IMR-90 (cell line): ENCODE data around the gene MLLT3. TPM values are rescaled to one million over a fixed set of nuclear protein-coding genes. Genes with fewer than 3 reads are reported as not detected.

Experiments used
- ATAC-seq: fragments of 200-7000 bp; cut with Tn5 transposase; 2 replicates; pipeline ENCODE4 v1.9.1; 2020; ENCODE audit warnings: low read depth, mild to moderate bottlenecking, moderate library complexity
- BruUV-seq: library from RNA; stranded (reverse); fragments of 400-500 nt; replicated peaks from 2 replicates; lab custom pipeline; 2021; lab: Mats Ljungman, UMichigan
- CTCF ChIA-PET: fragments of 300-600 bp; formaldehyde crosslinking; extraction: SDS; loops from one replicate; lab custom pipeline; 2021; ENCODE audit warnings: antibody characterized with exemption; lab: Yijun Ruan, JAX
- POLR2A ChIA-PET: fragments of 300-600 bp; sonication (Branson Sonifier 250); formaldehyde crosslinking; loops from one replicate; lab custom pipeline; 2022; ENCODE audit warnings: antibody characterized with exemption; ENCODE audit not compliant: unreplicated experiment; lab: Charles Lee
- DNase-seq: peaks from one replicate; pipeline ENCODE4 v3.0.0; 2013
- H2AFZ ChIP-seq: replicated peaks from 2 replicates; pipeline ENCODE3; 2013; ENCODE audit warnings: low read length, mild to moderate bottlenecking; ENCODE audit not compliant: poor library complexity
- H2AK5ac ChIP-seq: 2 replicates; pipeline ENCODE4 v1.6.1; 2013; ENCODE audit warnings: low read depth, low read length, inconsistent platforms
- H2AK9ac ChIP-seq: replicated peaks from 2 replicates; pipeline ENCODE3; 2013; ENCODE audit warnings: mild to moderate bottlenecking, low read depth, low read length, moderate library complexity; ENCODE audit not compliant: poor library complexity
- H2BK120ac ChIP-seq: 2 replicates; pipeline ENCODE4 v1.6.1; 2013; ENCODE audit warnings: low read depth, low read length, inconsistent platforms
- H2BK15ac ChIP-seq: 3 replicates; pipeline ENCODE4 v1.6.1; 2013; ENCODE audit warnings: low read depth, low read length, inconsistent platforms
- H2BK20ac ChIP-seq: 2 replicates; pipeline ENCODE4 v1.6.1; 2013; ENCODE audit warnings: low read depth, mild to moderate bottlenecking, inconsistent platforms, low read length, moderate library complexity
- H2BK5ac ChIP-seq: 2 replicates; pipeline ENCODE4 v1.6.1; 2013; ENCODE audit warnings: mild to moderate bottlenecking, low read depth, low read length, inconsistent platforms; ENCODE audit not compliant: poor library complexity, severe bottlenecking
- H3K14ac ChIP-seq: replicated peaks from 2 replicates; pipeline ENCODE4 v1.6.1; 2013; ENCODE audit warnings: low read depth, low read length, inconsistent platforms
- H3K18ac ChIP-seq: 2 replicates; pipeline ENCODE4 v1.6.1; 2013; ENCODE audit warnings: low read depth, low read length, control low read depth
- H3K23ac ChIP-seq: 2 replicates; pipeline ENCODE4 v1.6.1; 2013; ENCODE audit warnings: low read depth, low read length, inconsistent platforms
- H3K27ac ChIP-seq: 2 replicates; pipeline ENCODE4 v1.5.1; 2013; ENCODE audit warnings: mild to moderate bottlenecking, control low read depth, low read length; ENCODE audit not compliant: insufficient read depth
- H3K27me3 ChIP-seq: 2 replicates; pipeline ENCODE4 v1.6.1; 2013; ENCODE audit warnings: low read length; ENCODE audit not compliant: control insufficient read depth, insufficient read depth
- H3K36me3 ChIP-seq: 2 replicates; pipeline ENCODE4 v1.6.1; 2013; ENCODE audit warnings: low read length, mixed read lengths; ENCODE audit not compliant: control insufficient read depth, insufficient read depth
- H3K4ac ChIP-seq: 2 replicates; pipeline ENCODE4 v1.6.1; 2013; ENCODE audit warnings: low read depth, low read length, inconsistent platforms
- H3K4me1 ChIP-seq: 2 replicates; pipeline ENCODE4 v1.6.1; 2013; ENCODE audit warnings: low read length, mixed read lengths; ENCODE audit not compliant: control insufficient read depth, insufficient read depth
- H3K4me2 ChIP-seq: 2 replicates; pipeline ENCODE4 v1.6.1; 2013; ENCODE audit warnings: low read depth, mild to moderate bottlenecking, control low read depth, low read length, moderate library complexity
- H3K4me3 ChIP-seq: 2 replicates; pipeline ENCODE4 v1.5.1; 2013; ENCODE audit warnings: low read depth, mild to moderate bottlenecking, control low read depth, low read length, moderate library complexity; ENCODE audit not compliant: insufficient read depth
- H3K56ac ChIP-seq: 2 replicates; pipeline ENCODE4 v1.6.1; 2013; ENCODE audit warnings: low read length, inconsistent platforms; ENCODE audit not compliant: insufficient read depth; ENCODE audit errors: extremely low read depth
- H3K79me1 ChIP-seq, 2 experiments: 2 replicates each; pipeline ENCODE4 v1.6.1; 2013; ENCODE audit warnings: low read length in 2 of 2, inconsistent platforms in 1 of 2, low read depth in 1 of 2
- H3K9ac ChIP-seq: 2 replicates; pipeline ENCODE4 v1.6.1; 2013; ENCODE audit warnings: low read depth, low read length, control low read depth
- H3K9me1 ChIP-seq: 2 replicates; pipeline ENCODE4 v1.6.1; 2013; ENCODE audit warnings: low read length, inconsistent platforms; ENCODE audit not compliant: insufficient read depth
- H3K9me3 ChIP-seq: 2 replicates; pipeline ENCODE4 v1.6.1; 2013; ENCODE audit warnings: low read length; ENCODE audit not compliant: control insufficient read depth, insufficient read depth
- H4K20me1 ChIP-seq: 2 replicates; pipeline ENCODE4 v1.6.1; 2013; ENCODE audit warnings: low read length, inconsistent platforms; ENCODE audit not compliant: insufficient read depth
- H4K5ac ChIP-seq: 2 replicates; pipeline ENCODE4 v1.6.1; 2013; ENCODE audit warnings: mild to moderate bottlenecking, low read depth, low read length, control low read depth
- H4K8ac ChIP-seq, 2 experiments: 2 replicates each; pipeline ENCODE4 v1.6.1; 2013; ENCODE audit warnings: low read depth in 2 of 2, low read length in 2 of 2, control low read depth in 1 of 2, inconsistent platforms in 1 of 2
- H4K91ac ChIP-seq: 2 replicates; pipeline ENCODE4 v1.6.1; 2013; ENCODE audit warnings: low read depth, low read length, inconsistent platforms; ENCODE audit not compliant: insufficient read depth
- CEBPB ChIP-seq: IDR thresholded peaks from 2 replicates; pipeline ENCODE4 v1.6.1; 2012; ENCODE audit warnings: low read depth, low read length, improper control_type of control experiment
- MAZ ChIP-seq: IDR thresholded peaks from 2 replicates; pipeline ENCODE4 v1.6.1; 2012; ENCODE audit warnings: low read depth, mild to moderate bottlenecking, low read length, improper control_type of control experiment, moderate library complexity, borderline replicate concordance
- RAD21 ChIP-seq: IDR thresholded peaks from 2 replicates; pipeline ENCODE4 v1.6.1; 2012; ENCODE audit warnings: low read length, improper control_type of control experiment
- WGBS, 2 experiments: methylation state at CpG; one replicate each; pipeline versions ENCODE4 v1.1.5 to v1.1.7; 2013; ENCODE audit warnings: missing lambda C conversion rate in 2 of 2; ENCODE audit not compliant: insufficient read length in 1 of 2; ENCODE audit errors: extremely low coverage in 2 of 2; 5-methylcytosine and 5-hydroxymethylcytosine counted together
- dilution Hi-C: fragments of 300-500 bp; cut with HindIII; formaldehyde crosslinking; loops from one replicate; pipeline ENCODE4 v1.14.3; 2018; ENCODE audit warnings: low sequenced_read_pairs; ENCODE audit not compliant: unreplicated experiment
- in situ Hi-C: fragments of 300-500 bp; cut with MboI; formaldehyde crosslinking; loops from 3 replicates; pipeline ENCODE4 v1.14.3; 2019; ENCODE audit warnings: low sequenced_read_pairs, inconsistent platforms, mixed read lengths
- intact Hi-C: fragments of 100-400 bp; cut with micrococcal nuclease; formaldehyde crosslinking; loops from 2 replicates; pipeline ENCODE4 v1.10.0; 2022
- polyA plus RNA-seq, 3 experiments: library from polyadenylated mRNA; depleted of rRNA; stranded (reverse); fragments of >200 nt; gene quantifications; 2 replicates each; pipeline ENCODE4 v1.2.3, GENCODE V29; 2012; ENCODE audit warnings: low replicate concordance in 1 of 3
- total RNA-seq: library from RNA; depleted of rRNA; stranded (reverse); fragments of >200 nt; gene quantifications from 2 replicates; pipeline ENCODE4 v1.2.3, GENCODE V29; 2012
- TF ChIP-seq, protein P1 (sequence below): conservative IDR thresholded peaks from 2 replicates; pipeline ENCODE4 v1.5.1; 2012; ENCODE audit warnings: mild to moderate bottlenecking, low read depth, low read length, improper control_type of control experiment

The MLLT3 gene
- total and polyA plus RNA-seq, 2 of the 4 experiments (the other 2 are of a cell fraction): 10.4 to 21.1 TPM

- ATAC-seq (no peak), DNase-seq (no peak)
- Histone ChIP-seq H3K14ac (no peak overlapping the region), H3K9me1 (peaks cover 4% of the 10 kb centered on the region), H3K9me3 (no peaks in the 10 kb centered on the region), H3K27me3 (no peaks in the 10 kb centered on the region), H4K8ac (no peak overlapping the region), H4K91ac (no peak overlapping the region), H3K4me3 (no peak overlapping the region), H2BK120ac (no peak overlapping the region), H3K36me3 (no peaks in the 10 kb centered on the region), H3K9ac (no peak overlapping the region), H4K5ac (no peak overlapping the region), H3K27ac (no peak overlapping the region), H2AFZ (no peak overlapping the region), H2AK5ac (no peak overlapping the region), H3K23ac (no peak overlapping the region), H3K56ac (no peak overlapping the region), H3K4me1 (peaks cover 9% of the 10 kb centered on the region), H3K18ac (no peak overlapping the region), H2BK20ac (no peak overlapping the region), H3K4me2 (no peak overlapping the region), H3K79me1 (peaks cover 25 to 57% of the 10 kb centered on the region in 2 experiments), H2AK9ac (no peak overlapping the region), H2BK15ac (no peak overlapping the region), H3K4ac (no peak overlapping the region), H4K20me1 (no peaks in the 10 kb centered on the region), H2BK5ac (no peak overlapping the region)
- dilution Hi-C loops: no loop called here
- 86% methylated on average over 2 of the region's 4 CpGs; no CpG with 5 or more reads in 1 of the 2 experiments for WGBS, 2 experiments
- TF ChIP-seq CEBPB (no peak), MAZ (no peak), RAD21 (no peak)
- TF ChIP-seq, protein P1, sequence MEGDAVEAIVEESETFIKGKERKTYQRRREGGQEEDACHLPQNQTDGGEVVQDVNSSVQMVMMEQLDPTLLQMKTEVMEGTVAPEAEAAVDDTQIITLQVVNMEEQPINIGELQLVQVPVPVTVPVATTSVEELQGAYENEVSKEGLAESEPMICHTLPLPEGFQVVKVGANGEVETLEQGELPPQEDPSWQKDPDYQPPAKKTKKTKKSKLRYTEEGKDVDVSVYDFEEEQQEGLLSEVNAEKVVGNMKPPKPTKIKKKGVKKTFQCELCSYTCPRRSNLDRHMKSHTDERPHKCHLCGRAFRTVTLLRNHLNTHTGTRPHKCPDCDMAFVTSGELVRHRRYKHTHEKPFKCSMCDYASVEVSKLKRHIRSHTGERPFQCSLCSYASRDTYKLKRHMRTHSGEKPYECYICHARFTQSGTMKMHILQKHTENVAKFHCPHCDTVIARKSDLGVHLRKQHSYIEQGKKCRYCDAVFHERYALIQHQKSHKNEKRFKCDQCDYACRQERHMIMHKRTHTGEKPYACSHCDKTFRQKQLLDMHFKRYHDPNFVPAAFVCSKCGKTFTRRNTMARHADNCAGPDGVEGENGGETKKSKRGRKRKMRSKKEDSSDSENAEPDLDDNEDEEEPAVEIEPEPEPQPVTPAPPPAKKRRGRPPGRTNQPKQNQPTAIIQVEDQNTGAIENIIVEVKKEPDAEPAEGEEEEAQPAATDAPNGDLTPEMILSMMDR: no peak
- CTCF ChIA-PET: interaction anchor here (0.6 kb wide), 1 partner anchor 39 kb away, joined by 5 read pairs; no protein-coding TSS in a partner anchor
- in situ Hi-C loops: no loop called here
- no TSS peak for BruUV-seq
- intact Hi-C loops: loop anchor here (5.0 kb wide), 1 partner anchor 416 kb away; no protein-coding TSS in a partner anchor
- POLR2A ChIA-PET: no interaction called here
These were observed 55.9 kb downstream of the MLLT3 start for GRCh38 chr9:20566401-20566800.
